A673 (cell line): Measurements from ENCODE around the gene WDR27.

Experiments used
- EZH2 ChIP-seq: fragments of 200-600 bp; sonication (generic); IDR thresholded peaks from 2 replicates; pipeline ENCODE4 v1.6.1; 2017; ENCODE audit warnings: borderline replicate concordance, low read depth, mild to moderate bottlenecking, mixed read lengths, antibody characterized with exemption, low read length; ENCODE audit not compliant: poor library complexity, severe bottlenecking
- TF ChIP-seq, protein P1 (sequence below): fragments of 300-800, 200-600 bp; sonication (generic); conservative IDR thresholded peaks from 2 replicates; pipeline ENCODE4 v1.5.1; 2017; ENCODE audit warnings: low read depth, mild to moderate bottlenecking, antibody characterized with exemption, low read length, moderate library complexity, mixed read lengths

DNA sequence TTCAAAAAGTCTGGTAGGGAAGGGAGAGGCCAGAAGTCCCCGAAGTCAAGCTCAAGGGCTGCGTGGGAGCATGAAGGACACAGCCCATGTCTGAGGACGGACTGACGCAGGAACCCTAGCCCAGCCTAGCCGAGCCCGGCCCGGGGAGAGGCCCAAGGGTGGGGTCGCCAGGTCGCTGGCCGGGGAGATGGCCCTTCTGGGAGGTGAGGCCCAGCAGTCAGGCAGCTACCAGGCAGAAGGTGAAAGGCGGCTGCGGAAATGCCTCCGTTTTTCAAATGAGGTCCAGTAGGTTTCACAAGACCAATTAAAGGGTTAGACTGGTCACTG, 44.6 kb downstream of the WDR27 start:
- TF ChIP-seq, protein P1, sequence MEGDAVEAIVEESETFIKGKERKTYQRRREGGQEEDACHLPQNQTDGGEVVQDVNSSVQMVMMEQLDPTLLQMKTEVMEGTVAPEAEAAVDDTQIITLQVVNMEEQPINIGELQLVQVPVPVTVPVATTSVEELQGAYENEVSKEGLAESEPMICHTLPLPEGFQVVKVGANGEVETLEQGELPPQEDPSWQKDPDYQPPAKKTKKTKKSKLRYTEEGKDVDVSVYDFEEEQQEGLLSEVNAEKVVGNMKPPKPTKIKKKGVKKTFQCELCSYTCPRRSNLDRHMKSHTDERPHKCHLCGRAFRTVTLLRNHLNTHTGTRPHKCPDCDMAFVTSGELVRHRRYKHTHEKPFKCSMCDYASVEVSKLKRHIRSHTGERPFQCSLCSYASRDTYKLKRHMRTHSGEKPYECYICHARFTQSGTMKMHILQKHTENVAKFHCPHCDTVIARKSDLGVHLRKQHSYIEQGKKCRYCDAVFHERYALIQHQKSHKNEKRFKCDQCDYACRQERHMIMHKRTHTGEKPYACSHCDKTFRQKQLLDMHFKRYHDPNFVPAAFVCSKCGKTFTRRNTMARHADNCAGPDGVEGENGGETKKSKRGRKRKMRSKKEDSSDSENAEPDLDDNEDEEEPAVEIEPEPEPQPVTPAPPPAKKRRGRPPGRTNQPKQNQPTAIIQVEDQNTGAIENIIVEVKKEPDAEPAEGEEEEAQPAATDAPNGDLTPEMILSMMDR: no peak
- no peak for TF ChIP-seq EZH2
